Ramos (cell line): ENCODE results near the gene CMTM7.
"Not testable (repeated sequence)": the region's sequence is repeated elsewhere in the genome, so short reads cannot be mapped to it uniquely, and the experiment has no call there.

ENCODE experiments used
- in situ Hi-C: fragments of 300-500 bp; cut with MboI; formaldehyde crosslinking; loops from one replicate; pipeline ENCODE4 v1.14.3; 2022; ENCODE audit warnings: low sequenced_read_pairs; ENCODE audit not compliant: unreplicated experiment

The CMTM7 gene

GRCh38 chr3:32472151-32472550 is 80.5 kb downstream of the CMTM7 start:
- in situ Hi-C loops = not testable (repeated sequence)

- in situ Hi-C loops = no loop called here
Observed at GRCh38 chr3:32474201-32474600, 82.5 kb downstream of the CMTM7 start.

- in situ Hi-C loops = no loop called here
Observed at GRCh38 chr3:32480604-32481003, 89.0 kb downstream of the CMTM7 start.

GRCh38 chr3:32481791-32482631 is 90.4 kb downstream of the CMTM7 start:
- in situ Hi-C loops = no loop called here

GRCh38 chr3:32482693-32483092 is 91.0 kb downstream of the CMTM7 start:
- in situ Hi-C loops = no loop called here

GRCh38 chr3:32483772-32484171 is 92.1 kb downstream of the CMTM7 start:
- in situ Hi-C loops = no loop called here

- in situ Hi-C loops = no loop called here
Observed at GRCh38 chr3:32484436-32484835, 92.8 kb downstream of the CMTM7 start.

- in situ Hi-C loops = no loop called here
Observed at GRCh38 chr3:32487781-32488473, 96.3 kb downstream of the CMTM7 start.

- in situ Hi-C loops = no loop called here
Observed at GRCh38 chr3:32488474-32489008, 96.9 kb downstream of the CMTM7 start.

GRCh38 chr3:32492684-32493436 is 101.2 kb downstream of the CMTM7 start:
- in situ Hi-C loops = no loop called here

- in situ Hi-C loops = no loop called here
Observed at GRCh38 chr3:32493437-32494414, 102.1 kb downstream of the CMTM7 start.

- in situ Hi-C loops = no loop called here
Observed at GRCh38 chr3:32495085-32495484, 103.4 kb downstream of the CMTM7 start.

GRCh38 chr3:32495609-32496008 is 104.0 kb downstream of the CMTM7 start:
- in situ Hi-C loops = no loop called here

- in situ Hi-C loops = no loop called here
Observed at GRCh38 chr3:32498252-32498651, 106.6 kb downstream of the CMTM7 start.

GRCh38 chr3:32498992-32499391 is 107.3 kb downstream of the CMTM7 start:
- in situ Hi-C loops = no loop called here

GRCh38 chr3:32499585-32499984 is 107.9 kb downstream of the CMTM7 start:
- in situ Hi-C loops = no loop called here

GRCh38 chr3:32500231-32500630 is 108.6 kb downstream of the CMTM7 start:
- in situ Hi-C loops = loop anchor here (5.0 to 25.0 kb wide), 2 partner anchors 167 to 587 kb away; partner anchors contain the start of genes GLB1 and TMPPE

- in situ Hi-C loops = loop anchor here (5.0 to 25.0 kb wide), 2 partner anchors 166 to 586 kb away; partner anchors contain the start of genes GLB1 and TMPPE
Observed at GRCh38 chr3:32500880-32501782, 109.5 kb downstream of the CMTM7 start.
